SK-N-SH treated with all-trans-retinoic acid at 6 μM for 48 hours (cell line): ENCODE data around the gene HS3ST4.

Experiments used
- ARNTL ChIP-seq: fragments of 450-650 bp; formaldehyde crosslinking; IDR thresholded peaks from 2 replicates; pipeline ENCODE4 v1.5.0; 2020; ENCODE audit warnings: low read depth, mild to moderate bottlenecking, moderate library complexity, borderline replicate concordance
- BACH2 ChIP-seq: fragments of 250-450 bp; sonication (Bioruptor Pico); IDR thresholded peaks from 2 replicates; pipeline ENCODE4 v1.9.0; 2021; ENCODE audit warnings: mild to moderate bottlenecking, borderline replicate concordance
- GLIS3 ChIP-seq: fragments of 250-450 bp; sonication (Bioruptor Pico); IDR thresholded peaks from 2 replicates; pipeline ENCODE4 v1.5.0; 2020; ENCODE audit warnings: mild to moderate bottlenecking, moderate library complexity
- RARB ChIP-seq: fragments of 250-450 bp; sonication (Bioruptor Pico); IDR thresholded peaks from 2 replicates; pipeline ENCODE4 v1.8.0; 2021; ENCODE audit warnings: mild to moderate bottlenecking, moderate library complexity
- ZC3H10 ChIP-seq: fragments of 250-450 bp; sonication (Bioruptor Pico); IDR thresholded peaks from 2 replicates; pipeline ENCODE4 v1.5.1; 2021; ENCODE audit warnings: mild to moderate bottlenecking, moderate library complexity
- ZFP3 ChIP-seq: fragments of 250-450 bp; sonication (Bioruptor Pico); IDR thresholded peaks from 2 replicates; pipeline ENCODE4 v1.5.0; 2020; ENCODE audit warnings: mild to moderate bottlenecking, moderate library complexity
- ZFP30 ChIP-seq: fragments of 450-650 bp; formaldehyde crosslinking; IDR thresholded peaks from 2 replicates; pipeline ENCODE4 v1.5.0; 2022; ENCODE audit warnings: mild to moderate bottlenecking, moderate library complexity
- ZNF565 ChIP-seq: fragments of 450-650 bp; formaldehyde crosslinking; conservative IDR thresholded peaks from 2 replicates; pipeline ENCODE4 v1.5.0; 2020; ENCODE audit warnings: low read depth, mild to moderate bottlenecking, moderate library complexity
- ZNF8 ChIP-seq: fragments of 450-650 bp; formaldehyde crosslinking; IDR thresholded peaks from 2 replicates; pipeline ENCODE4 v1.5.0; 2020; ENCODE audit warnings: mild to moderate bottlenecking, moderate library complexity
- TF ChIP-seq, protein P1 (sequence below): fragments of 250-450 bp; sonication (Bioruptor Pico); IDR thresholded peaks from 2 replicates; pipeline ENCODE4 v1.8.0; 2020; ENCODE audit warnings: mild to moderate bottlenecking, moderate library complexity, borderline replicate concordance
- TF ChIP-seq, protein P2 (sequence below): fragments of 250-450 bp; sonication (Bioruptor Pico); IDR thresholded peaks from 2 replicates; pipeline ENCODE4 v1.5.1; 2020; ENCODE audit warnings: low read depth, mild to moderate bottlenecking, moderate library complexity

- TF ChIP-seq RARB (CRISPR knock-in tag) (no peak), ARNTL (CRISPR knock-in tag) (no peak), ZNF8 (CRISPR knock-in tag) (no peak), GLIS3 (CRISPR knock-in tag) (no peak), ZFP3 (CRISPR knock-in tag) (no peak), ZNF565 (CRISPR knock-in tag) (no peak), ZFP30 (CRISPR knock-in tag) (no peak), ZC3H10 (no peak), BACH2 (no peak)
- TF ChIP-seq, protein P1, sequence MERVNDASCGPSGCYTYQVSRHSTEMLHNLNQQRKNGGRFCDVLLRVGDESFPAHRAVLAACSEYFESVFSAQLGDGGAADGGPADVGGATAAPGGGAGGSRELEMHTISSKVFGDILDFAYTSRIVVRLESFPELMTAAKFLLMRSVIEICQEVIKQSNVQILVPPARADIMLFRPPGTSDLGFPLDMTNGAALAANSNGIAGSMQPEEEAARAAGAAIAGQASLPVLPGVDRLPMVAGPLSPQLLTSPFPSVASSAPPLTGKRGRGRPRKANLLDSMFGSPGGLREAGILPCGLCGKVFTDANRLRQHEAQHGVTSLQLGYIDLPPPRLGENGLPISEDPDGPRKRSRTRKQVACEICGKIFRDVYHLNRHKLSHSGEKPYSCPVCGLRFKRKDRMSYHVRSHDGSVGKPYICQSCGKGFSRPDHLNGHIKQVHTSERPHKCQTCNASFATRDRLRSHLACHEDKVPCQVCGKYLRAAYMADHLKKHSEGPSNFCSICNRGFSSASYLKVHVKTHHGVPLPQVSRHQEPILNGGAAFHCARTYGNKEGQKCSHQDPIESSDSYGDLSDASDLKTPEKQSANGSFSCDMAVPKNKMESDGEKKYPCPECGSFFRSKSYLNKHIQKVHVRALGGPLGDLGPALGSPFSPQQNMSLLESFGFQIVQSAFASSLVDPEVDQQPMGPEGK (CRISPR knock-in tag), result no peak
- TF ChIP-seq, protein P2, sequence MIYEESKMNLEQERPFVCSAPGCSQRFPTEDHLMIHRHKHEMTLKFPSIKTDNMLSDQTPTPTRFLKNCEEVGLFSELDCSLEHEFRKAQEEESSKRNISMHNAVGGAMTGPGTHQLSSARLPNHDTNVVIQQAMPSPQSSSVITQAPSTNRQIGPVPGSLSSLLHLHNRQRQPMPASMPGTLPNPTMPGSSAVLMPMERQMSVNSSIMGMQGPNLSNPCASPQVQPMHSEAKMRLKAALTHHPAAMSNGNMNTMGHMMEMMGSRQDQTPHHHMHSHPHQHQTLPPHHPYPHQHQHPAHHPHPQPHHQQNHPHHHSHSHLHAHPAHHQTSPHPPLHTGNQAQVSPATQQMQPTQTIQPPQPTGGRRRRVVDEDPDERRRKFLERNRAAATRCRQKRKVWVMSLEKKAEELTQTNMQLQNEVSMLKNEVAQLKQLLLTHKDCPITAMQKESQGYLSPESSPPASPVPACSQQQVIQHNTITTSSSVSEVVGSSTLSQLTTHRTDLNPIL, result no peak
Observed at GRCh38 chr16:26026709-26027450, 335.1 kb downstream of the HS3ST4 start.
